Heart left ventricle (tissue), 16 donors: ENCODE results near the gene POLQ. TPM values are rescaled to one million over a fixed set of nuclear protein-coding genes. Genes with fewer than 3 reads are reported as not detected.

Experiments used
- ATAC-seq, 4 donors: fragments of 200-7000 bp; cut with Tn5 transposase; one replicate each; pipeline ENCODE4 v1.9.1; 2020 to 2022; ENCODE audit warnings: moderate library complexity in 4 of 4, mild to moderate bottlenecking in 3 of 4, moderate number of reproducible peaks in 1 of 4
- DNase-seq, 5 donors: peaks; one replicate each; pipeline ENCODE4 v3.0.0-alpha.2; 2020
- H3K27ac ChIP-seq, 12 donors: fragments of 200-600 bp; sonication (generic) in 4 of 12; one replicate each; pipeline versions ENCODE4 v1.5.0 to v1.8.0; 2016 to 2022; ENCODE audit warnings: mild to moderate bottlenecking in 2 of 12
- H3K27me3 ChIP-seq, 9 donors: fragments of 200-600 bp; sonication (generic) in 2 of 9; one replicate each; pipeline versions ENCODE4 v1.5.1 to v1.8.0; 2016 to 2022; ENCODE audit warnings: mild to moderate bottlenecking in 3 of 9
- H3K36me3 ChIP-seq, 9 donors: fragments of 200-600 bp; sonication (generic) in 2 of 9; one replicate each; pipeline versions ENCODE4 v1.5.0 to v1.8.0; 2018 to 2022; ENCODE audit warnings: mild to moderate bottlenecking in 2 of 9
- H3K4me1 ChIP-seq, 12 donors: fragments of 200-600 bp; sonication (generic) in 4 of 12; one replicate each; pipeline versions ENCODE4 v1.5.0 to v1.8.0; 2016 to 2022; ENCODE audit warnings: mild to moderate bottlenecking in 3 of 12
- H3K4me3 ChIP-seq, 12 donors: fragments of 200-600 bp; sonication (generic) in 4 of 12; one replicate each; pipeline versions ENCODE4 v1.5.0 to v1.8.0; 2017 to 2022; ENCODE audit warnings: mild to moderate bottlenecking in 9 of 12, moderate library complexity in 4 of 12
- H3K9me3 ChIP-seq, 12 donors: fragments of 200-600 bp; sonication (generic) in 4 of 12; one replicate each; pipeline versions ENCODE4 v1.5.0 to v1.8.0; 2016 to 2022; ENCODE audit warnings: mild to moderate bottlenecking in 1 of 12
- CTCF ChIP-seq, 12 donors: fragments of 200-600 bp; sonication (generic) in 4 of 12; IDR thresholded peaks; one replicate each; pipeline versions ENCODE4 v1.5.0 to v1.8.0; 2018 to 2022; ENCODE audit warnings: antibody characterized with exemption in 12 of 12, mild to moderate bottlenecking in 5 of 12
- POLR2A ChIP-seq, 2 donors: fragments of 450-650 bp; IDR thresholded peaks; one replicate each; pipeline ENCODE4 v1.6.1; 2017; ENCODE audit warnings: antibody characterized with exemption in 2 of 2, mild to moderate bottlenecking in 2 of 2, moderate library complexity in 2 of 2
- WGBS, 4 donors: extraction: QIAGEN DNeasy Blood & Tissue Kit in 2 of 4; methylation state at CpG; one replicate each; pipeline versions ENCODE4 v1.1.5 to v1.1.7; 2013 to 2018; 5-methylcytosine and 5-hydroxymethylcytosine counted together
- intact Hi-C, 10 donors: fragments of 100-400 bp; cut with DNase I; formaldehyde crosslinking; loops; one replicate each; pipeline versions ENCODE4 v1.11.1 to v1.14.2; 2022
- polyA plus RNA-seq, 2 donors: library from polyadenylated mRNA; stranded (reverse); fragments of 200-250 nt; gene quantifications; one replicate each; pipeline ENCODE4 v1.2.3, GENCODE V29; 2013
- total RNA-seq, 9 donors: library from RNA; depleted of rRNA in 2 of 9; stranded (reverse); fragments of >200 nt in 2 of 9; fragmentation: NEBNext Ultra II Directional in 3 of 9; extraction: Animal tissue kit (Norgen Biotek cat#: 25700) in 3 of 9; gene quantifications; one replicate each; pipeline versions ENCODE4 v1.1.0 to v1.2.4, GENCODE V29; 2016 to 2023
- donor health status: ischemic (EF 13 %, LVEDD 7.1; RV severe dilation, severe dysfunction).
- donor health status: healthy with polysubstance abuse.
- donor health status: DM: no; HTN: yes; CAD: no.
- donor health status: DM: no; HTN: no; CAD: no.
- donor health status: ischemic (EF 25% LVEDD 6.9; RV normal size, moderate dysfunction).
- donor health status: ischemic (EF 25% LVEDD 5.7; RV mildly dilated, moderate dysfunction).
- donor health status: healthy.
- donor health status: DM: yes; HTN: yes; CAD: no.
- donor health status: ischemic (EF 35%, LVEDD 5.7; RV mildly dilated, moderate dysfunction).
- donor health status: nonischemic (EF 11% LVEDD 7.7; RV severe dilation, severe dysfunction).
- donor health status: DM: yes; HTN: yes; CAD: no.
- donor health status: PGD.
- donor health status: ischemic (EF 29% LVEDD 5.4; RV normal size, mild dysfunction).
- donor health status: nonischemic (EF 23%, LVEDD 6.1; RV moderate dilation, normal function).

POLQ gene
- total and polyA plus RNA-seq, 11 donors, result 0.11 to 1.5 (median 0.36) TPM

DNA sequence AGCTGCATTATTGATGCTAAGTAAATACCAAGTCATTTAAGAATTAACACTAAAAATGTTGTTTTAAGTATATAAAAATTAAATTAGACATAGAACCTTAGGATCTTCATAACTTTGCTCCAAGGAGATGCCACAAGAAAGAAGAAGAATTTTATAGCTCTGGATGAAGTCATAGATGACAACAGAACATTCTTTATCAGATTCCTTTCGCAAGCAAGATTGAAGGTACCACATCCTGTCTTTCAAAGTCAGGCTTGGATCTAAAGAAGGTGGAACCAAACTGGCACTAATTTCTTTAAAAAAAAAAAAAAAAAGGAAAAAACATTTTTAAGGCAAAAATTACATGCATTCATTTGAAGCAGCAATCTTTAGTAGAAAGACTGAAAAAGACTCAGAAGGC is 62.5 kb downstream of the POLQ start:
- H3K27ac ChIP-seq, result no peak overlapping the region
- DNase-seq (no peak), ATAC-seq (no peak)
- H3K27me3 ChIP-seq, result no peaks in the 10 kb centered on the region
- H3K36me3 ChIP-seq, result no peaks in the 10 kb centered on the region
- 94 to 98% (median 95%) methylated on average over 1 of the region's 1 CpG for WGBS, 4 donors
- intact Hi-C loops, result no loop called here
- no peak for TF ChIP-seq CTCF (IDR thresholded peaks at IDR 0.05)
- TF ChIP-seq POLR2A (IDR thresholded peaks at IDR 0.05), result no peak
- no peak overlapping the region for H3K4me3 ChIP-seq
- H3K9me3 ChIP-seq, result no peaks in the 10 kb centered on the region
- H3K4me1 ChIP-seq, result no peaks in the 10 kb centered on the region

GRCh38 chr3:121482660-121483059 is 63.1 kb downstream of the POLQ start:
- H3K9me3 ChIP-seq, result no peaks in the 10 kb centered on the region
- intact Hi-C loops, result no loop called here
- no peaks in the 10 kb centered on the region for H3K36me3 ChIP-seq
- no peak overlapping the region for H3K4me3 ChIP-seq
- no peak for ATAC-seq
- no peak for DNase-seq
- TF ChIP-seq CTCF (IDR thresholded peaks at IDR 0.05) (no peak), POLR2A (IDR thresholded peaks at IDR 0.05) (no peak)
- no peak overlapping the region for H3K27ac ChIP-seq
- WGBS, 4 donors, result 92 to 98% (median 96%) methylated on average over 1 of the region's 1 CpG
- no peaks in the 10 kb centered on the region for H3K27me3 ChIP-seq
- no peaks in the 10 kb centered on the region for H3K4me1 ChIP-seq

DNA sequence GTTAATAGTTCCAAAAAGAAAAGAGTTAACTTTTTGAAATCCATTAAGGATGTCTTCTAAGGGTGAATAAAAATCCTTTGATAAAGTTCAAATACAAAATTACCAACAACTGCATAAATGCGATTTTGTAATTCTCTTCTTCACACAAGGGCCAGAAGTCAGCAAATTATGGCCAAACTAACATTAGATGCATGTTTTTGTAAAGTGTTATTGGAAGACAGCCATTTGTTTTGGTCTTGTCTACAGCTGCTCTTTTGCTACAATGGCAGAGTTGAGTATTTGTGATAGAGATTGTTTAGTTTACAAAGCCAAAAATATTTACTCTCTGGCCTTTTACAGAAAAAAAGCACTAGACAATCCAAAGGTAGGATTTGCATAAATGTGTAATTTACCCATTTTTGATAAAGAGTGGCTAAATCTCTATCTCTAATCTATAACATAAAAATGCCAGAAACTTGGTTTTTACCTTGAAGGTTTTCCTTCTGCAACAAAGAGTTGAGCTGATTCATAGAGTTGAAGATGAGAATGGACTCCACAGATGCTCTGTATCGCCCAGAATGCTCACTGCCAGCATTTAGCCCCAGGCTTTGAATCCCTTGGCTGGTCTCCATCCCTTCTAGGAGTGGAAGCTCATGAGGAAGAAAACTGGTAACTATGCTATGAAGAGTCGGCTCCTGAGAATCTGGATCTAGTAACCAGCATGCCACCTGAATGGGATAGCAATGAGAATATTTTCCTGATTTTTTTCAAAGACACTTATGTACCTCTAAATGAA is 64.5 kb downstream of the POLQ start:
- no peaks in the 10 kb centered on the region for H3K4me1 ChIP-seq

GRCh38 chr3:121477589-121477988 is 68.2 kb downstream of the POLQ start:
- Histone ChIP-seq H3K9me3 (no peaks in the 10 kb centered on the region), H3K4me1 (no peaks in the 10 kb centered on the region), H3K4me3 (no peak overlapping the region), H3K36me3 (no peaks in the 10 kb centered on the region), H3K27ac (no peak overlapping the region), H3K27me3 (no peaks in the 10 kb centered on the region)
- no peak for TF ChIP-seq CTCF (IDR thresholded peaks at IDR 0.05)
- TF ChIP-seq POLR2A (IDR thresholded peaks at IDR 0.05), result no peak
- intact Hi-C loops, result no loop called here
- ATAC-seq (no peak), DNase-seq (no peak)
- 87 to 92% (median 90%) methylated on average over 5 of the region's 5 CpGs for WGBS, 4 donors

More for the DNA sequence above, 64.5 kb downstream of the POLQ start:
- Histone ChIP-seq H3K27me3 (no peaks in the 10 kb centered on the region), H3K27ac (no peak overlapping the region), H3K36me3 (no peaks in the 10 kb centered on the region), H3K4me3 (no peak overlapping the region), H3K9me3 (no peaks in the 10 kb centered on the region)
- ATAC-seq, result no peak
- intact Hi-C loops, result no loop called here
- TF ChIP-seq POLR2A (IDR thresholded peaks at IDR 0.05) (no peak), CTCF (IDR thresholded peaks at IDR 0.05) (no peak)
- 75 to 89% (median 82%) methylated on average over 3 of the region's 3 CpGs for WGBS, 4 donors
- no peak for DNase-seq
